Osteoblast (primary cell): ENCODE results near the gene AKAP6. TPM values are rescaled to one million over a fixed set of nuclear protein-coding genes. Genes with fewer than 3 reads are reported as not detected.

Experiments
- DNase-seq: peaks from one replicate; pipeline ENCODE4 v3.0.0; 2011; ENCODE audit warnings: low spot score, mixed read lengths; ENCODE audit not compliant: insufficient read length; ENCODE audit errors: missing footprints
- H2AFZ ChIP-seq: 2 replicates; pipeline ENCODE4 v1.6.0; 2011; ENCODE audit warnings: mild to moderate bottlenecking, low read length
- H3K27ac ChIP-seq: 2 replicates; pipeline ENCODE4 v1.5.1; 2011; ENCODE audit warnings: mild to moderate bottlenecking, low read depth, low read length, moderate library complexity
- H3K27me3 ChIP-seq: 2 replicates; pipeline ENCODE4 v1.6.0; 2012; ENCODE audit warnings: mild to moderate bottlenecking, control low read depth, inconsistent platforms, low read length, moderate library complexity; ENCODE audit not compliant: insufficient read depth
- H3K36me3 ChIP-seq: 2 replicates; pipeline ENCODE4 v1.5.1; 2011; ENCODE audit warnings: mild to moderate bottlenecking, low read length, control low read depth, moderate library complexity; ENCODE audit not compliant: insufficient read depth
- H3K4me1 ChIP-seq: 2 replicates; pipeline ENCODE4 v1.5.1; 2011; ENCODE audit warnings: mild to moderate bottlenecking, low read length, control low read depth, moderate library complexity; ENCODE audit not compliant: insufficient read depth
- H3K4me2 ChIP-seq: 2 replicates; pipeline ENCODE4 v1.6.0; 2011; ENCODE audit warnings: mild to moderate bottlenecking, low read length; ENCODE audit not compliant: insufficient read depth
- H3K4me3 ChIP-seq: fragments of 200-600 bp; sonication (generic); 3 replicates; pipeline ENCODE4 v1.5.1; 2012; ENCODE audit warnings: mild to moderate bottlenecking, low read length, inconsistent platforms; ENCODE audit not compliant: insufficient read depth
- H3K79me2 ChIP-seq: 2 replicates; pipeline ENCODE4 v1.6.0; 2012; ENCODE audit warnings: mild to moderate bottlenecking, low read length, control low read depth, inconsistent platforms; ENCODE audit not compliant: insufficient read depth
- H3K9me3 ChIP-seq: 2 replicates; pipeline ENCODE4 v1.5.1; 2011; ENCODE audit warnings: low read depth, low read length, control low read depth
- H4K20me1 ChIP-seq: 2 replicates; pipeline ENCODE4 v1.6.0; 2012; ENCODE audit warnings: mild to moderate bottlenecking, low read length, control low read depth; ENCODE audit not compliant: insufficient read depth
- total RNA-seq: library from RNA; depleted of rRNA; stranded (reverse); fragments of >200 nt; gene quantifications from 2 replicates; pipeline ENCODE4 v1.2.3, GENCODE V29; 2012
- TF ChIP-seq, protein P1 (sequence below): IDR thresholded peaks from 2 replicates; pipeline ENCODE4 v1.5.1; 2011; ENCODE audit warnings: mild to moderate bottlenecking, low read depth, low read length, moderate library complexity; ENCODE audit errors: extremely low read depth

Gene AKAP6
- total RNA-seq, 1 donor: 2.2 TPM

GRCh38 chr14:32430326-32430725 lies 101.2 kb downstream of the AKAP6 start:
- Histone ChIP-seq H2AFZ (peak overlapping the region; percentile 33), H4K20me1 (no peaks in the 10 kb centered on the region), H3K4me3 (no peak overlapping the region), H3K27ac (no peak overlapping the region), H3K9me3 (no peaks in the 10 kb centered on the region), H3K79me2 (no peaks in the 10 kb centered on the region), H3K4me1 (peaks cover 10% of the 10 kb centered on the region), H3K27me3 (no peaks in the 10 kb centered on the region), H3K36me3 (no peaks in the 10 kb centered on the region), H3K4me2 (peak overlapping the region; percentile 3)
- TF ChIP-seq, protein P1, sequence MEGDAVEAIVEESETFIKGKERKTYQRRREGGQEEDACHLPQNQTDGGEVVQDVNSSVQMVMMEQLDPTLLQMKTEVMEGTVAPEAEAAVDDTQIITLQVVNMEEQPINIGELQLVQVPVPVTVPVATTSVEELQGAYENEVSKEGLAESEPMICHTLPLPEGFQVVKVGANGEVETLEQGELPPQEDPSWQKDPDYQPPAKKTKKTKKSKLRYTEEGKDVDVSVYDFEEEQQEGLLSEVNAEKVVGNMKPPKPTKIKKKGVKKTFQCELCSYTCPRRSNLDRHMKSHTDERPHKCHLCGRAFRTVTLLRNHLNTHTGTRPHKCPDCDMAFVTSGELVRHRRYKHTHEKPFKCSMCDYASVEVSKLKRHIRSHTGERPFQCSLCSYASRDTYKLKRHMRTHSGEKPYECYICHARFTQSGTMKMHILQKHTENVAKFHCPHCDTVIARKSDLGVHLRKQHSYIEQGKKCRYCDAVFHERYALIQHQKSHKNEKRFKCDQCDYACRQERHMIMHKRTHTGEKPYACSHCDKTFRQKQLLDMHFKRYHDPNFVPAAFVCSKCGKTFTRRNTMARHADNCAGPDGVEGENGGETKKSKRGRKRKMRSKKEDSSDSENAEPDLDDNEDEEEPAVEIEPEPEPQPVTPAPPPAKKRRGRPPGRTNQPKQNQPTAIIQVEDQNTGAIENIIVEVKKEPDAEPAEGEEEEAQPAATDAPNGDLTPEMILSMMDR: no peak
- peak; percentile 74 for DNase-seq

DNA sequence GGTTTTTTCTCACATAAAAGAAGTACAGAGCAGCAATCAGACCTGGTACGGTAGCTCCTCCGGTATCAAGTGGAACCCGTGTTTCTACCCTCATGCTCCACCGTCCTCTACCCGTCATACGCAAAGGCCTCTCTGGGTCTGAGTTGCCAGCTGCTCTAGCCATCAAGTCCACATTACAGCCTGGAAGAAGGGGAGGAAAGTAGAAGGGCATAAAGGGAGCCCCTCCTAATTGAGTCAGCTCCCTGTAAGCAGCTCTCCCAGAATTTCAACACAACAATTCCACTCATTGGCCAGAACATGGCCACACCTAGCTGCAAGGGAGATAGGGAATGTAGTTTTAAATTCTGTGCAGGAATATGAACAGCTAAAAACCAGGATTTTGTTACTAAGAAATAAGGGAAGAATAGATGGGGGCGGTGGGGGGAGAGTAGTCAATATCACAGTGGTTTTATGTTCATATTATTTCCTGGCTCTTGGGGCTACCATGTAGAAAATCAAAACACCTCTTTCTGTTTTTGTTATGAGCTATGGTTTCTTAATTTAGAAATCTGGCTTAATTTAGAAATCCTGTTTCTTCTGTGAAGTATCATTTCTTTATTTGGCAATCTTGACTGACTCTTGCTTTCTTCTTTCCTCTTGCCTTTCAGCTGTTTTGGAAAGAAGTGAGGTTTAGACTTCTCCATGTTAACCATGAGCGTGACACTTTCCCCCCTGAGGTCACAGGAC lies 103.9 kb downstream of the AKAP6 start:
- peak overlapping the region; percentile 15 for H3K4me3 ChIP-seq
- no peak for DNase-seq

GRCh38 chr14:32434180-32434579 lies 105.1 kb downstream of the AKAP6 start:
- Histone ChIP-seq H3K79me2 (no peaks in the 10 kb centered on the region), H3K36me3 (no peaks in the 10 kb centered on the region), H3K27me3 (no peaks in the 10 kb centered on the region), H3K27ac (no peak overlapping the region), H4K20me1 (no peaks in the 10 kb centered on the region), H3K4me2 (no peak overlapping the region), H3K9me3 (no peaks in the 10 kb centered on the region), H3K4me3 (no peak overlapping the region), H3K4me1 (peaks cover 10% of the 10 kb centered on the region), H2AFZ (no peak overlapping the region)
- DNase-seq: no peak
- TF ChIP-seq, protein P1: no peak

More for the DNA sequence above, 103.9 kb downstream of the AKAP6 start:
- Histone ChIP-seq H3K36me3 (no peaks in the 10 kb centered on the region), H4K20me1 (no peaks in the 10 kb centered on the region), H3K27me3 (no peaks in the 10 kb centered on the region), H3K4me1 (peaks cover 10% of the 10 kb centered on the region), H3K4me2 (no peak overlapping the region), H3K9me3 (no peaks in the 10 kb centered on the region), H3K79me2 (no peaks in the 10 kb centered on the region), H3K27ac (no peak overlapping the region), H2AFZ (peak overlapping the region; percentile 39)
- TF ChIP-seq, protein P1: no peak

- H3K79me2 ChIP-seq: no peaks in the 10 kb centered on the region
- H3K4me3 ChIP-seq: no peak overlapping the region
- no peaks in the 10 kb centered on the region for H4K20me1 ChIP-seq
- peaks cover 10% of the 10 kb centered on the region for H3K4me1 ChIP-seq
- H3K36me3 ChIP-seq: no peaks in the 10 kb centered on the region
- DNase-seq: no peak
- no peak overlapping the region for H3K4me2 ChIP-seq
- no peaks in the 10 kb centered on the region for H3K9me3 ChIP-seq
- peak overlapping the region; percentile 5 for H2AFZ ChIP-seq
- no peaks in the 10 kb centered on the region for H3K27me3 ChIP-seq
- no peak overlapping the region for H3K27ac ChIP-seq
- TF ChIP-seq, protein P1: no peak
Measured at GRCh38 chr14:32434880-32435279, 105.8 kb downstream of the AKAP6 start.
